ENCODE data around the gene PRPS2. TPM values are rescaled to one million over a fixed set of nuclear protein-coding genes. Genes with fewer than 3 reads are reported as not detected.

The PRPS2 gene
- total and polyA plus RNA-seq, 2 of the 13 experiments (the other 11 are each of a cell fraction or from before 2014, with no cell fraction given) = 10.6 to 24.4 TPM

DNA sequence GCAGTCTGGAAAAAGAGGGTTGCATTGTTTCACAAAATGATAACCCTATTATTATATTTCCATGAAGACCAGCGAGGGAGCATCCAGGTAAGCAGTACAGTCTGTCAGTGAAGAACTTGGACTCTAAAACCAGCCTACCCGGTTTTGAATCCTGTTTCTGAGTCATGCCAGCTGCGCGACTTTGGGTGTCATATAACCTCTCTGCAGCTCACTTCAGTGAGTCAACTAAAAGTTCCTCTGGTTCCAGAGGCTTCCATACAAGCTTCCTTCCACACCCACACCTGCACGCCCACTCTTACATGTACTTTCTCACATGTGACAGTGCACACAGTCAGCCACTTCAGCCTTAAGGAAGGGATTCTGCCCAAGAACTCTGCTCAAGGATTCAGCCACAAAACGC lies 49.8 kb upstream of the PRPS2 start:
- Histone ChIP-seq H3K79me2 (ENCODE audit: insufficient read depth, low read length) (no peaks in the 10 kb centered on the region), H3K4me2 (ENCODE audit: low read depth, low read length) (no peak overlapping the region), H3K4me3 (replicated peaks in 1 of 3; ENCODE audit: insufficient read depth in 1 of 3, low read depth in 2 of 3, low read length in 3 of 3) (no peak overlapping the region), H3K9ac (ENCODE audit: insufficient read depth, low read depth, low read length) (no peak overlapping the region), H2AFZ (ENCODE audit: low read length) (no peak overlapping the region), H3K27me3 (ENCODE audit: control insufficient read depth in 1 of 2, insufficient read depth in 2 of 2, low read length in 2 of 2) (no peaks in the 10 kb centered on the region), H3K36me3 (replicated peaks in 1 of 2; ENCODE audit: control insufficient read depth in 1 of 2, insufficient read depth in 2 of 2, low read length in 2 of 2) (no peaks in the 10 kb centered on the region), H4K20me1 (ENCODE audit: insufficient read depth, low read length) (no peaks in the 10 kb centered on the region), H3K4me1 (ENCODE audit: insufficient read depth, low read length) (no peaks in the 10 kb centered on the region), H3K27ac (ENCODE audit: extremely low read length, insufficient read depth, low read length) (no peak overlapping the region), H3K9me3 (ENCODE audit: low read length) (no peaks in the 10 kb centered on the region)
- no TSS peak for BruUV-seq (replicated peaks)
- DNase-seq (ENCODE audit: low spot score) (no peak), FAIRE-seq (no peak), ATAC-seq (no peak)
- ChIA-PET POLR2A (no interaction called here), CTCF (ENCODE audit: low intra/inter-chr PET ratio, low total read pairs) (no interaction called here)
- intact Hi-C loops (cut with micrococcal nuclease; ENCODE audit: unreplicated experiment) = no loop called here
- no peak for TF ChIP-seq ZSCAN12 (CRISPR knock-in tag; IDR thresholded peaks at IDR 0.05)
- TF ChIP-seq ZNF780A (CRISPR knock-in tag; IDR thresholded peaks at IDR 0.05) = no peak
- no peak for TF ChIP-seq ZNF225 (CRISPR knock-in tag; IDR thresholded peaks at IDR 0.05)
- no peak for TF ChIP-seq ZNF460 (CRISPR knock-in tag; IDR thresholded peaks at IDR 0.05; ENCODE audit: borderline replicate concordance)
- TF ChIP-seq RARG (CRISPR knock-in tag; IDR thresholded peaks at IDR 0.05; ENCODE audit: low read depth) = no peak
- TF ChIP-seq, protein P1, sequence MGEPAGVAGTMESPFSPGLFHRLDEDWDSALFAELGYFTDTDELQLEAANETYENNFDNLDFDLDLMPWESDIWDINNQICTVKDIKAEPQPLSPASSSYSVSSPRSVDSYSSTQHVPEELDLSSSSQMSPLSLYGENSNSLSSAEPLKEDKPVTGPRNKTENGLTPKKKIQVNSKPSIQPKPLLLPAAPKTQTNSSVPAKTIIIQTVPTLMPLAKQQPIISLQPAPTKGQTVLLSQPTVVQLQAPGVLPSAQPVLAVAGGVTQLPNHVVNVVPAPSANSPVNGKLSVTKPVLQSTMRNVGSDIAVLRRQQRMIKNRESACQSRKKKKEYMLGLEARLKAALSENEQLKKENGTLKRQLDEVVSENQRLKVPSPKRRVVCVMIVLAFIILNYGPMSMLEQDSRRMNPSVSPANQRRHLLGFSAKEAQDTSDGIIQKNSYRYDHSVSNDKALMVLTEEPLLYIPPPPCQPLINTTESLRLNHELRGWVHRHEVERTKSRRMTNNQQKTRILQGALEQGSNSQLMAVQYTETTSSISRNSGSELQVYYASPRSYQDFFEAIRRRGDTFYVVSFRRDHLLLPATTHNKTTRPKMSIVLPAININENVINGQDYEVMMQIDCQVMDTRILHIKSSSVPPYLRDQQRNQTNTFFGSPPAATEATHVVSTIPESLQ (CRISPR knock-in tag; conservative IDR thresholded peaks at IDR 0.05) = no peak
- no peak for TF ChIP-seq ZNF382 (CRISPR knock-in tag; IDR thresholded peaks at IDR 0.05; ENCODE audit: borderline replicate concordance)
- TF ChIP-seq ZFP90 (CRISPR knock-in tag; IDR thresholded peaks at IDR 0.05; ENCODE audit: borderline replicate concordance) = no peak
- no peak for TF ChIP-seq ZNF101 (CRISPR knock-in tag; IDR thresholded peaks at IDR 0.05; ENCODE audit: borderline replicate concordance, low read depth)
- no peak for TF ChIP-seq SPEN (CRISPR knock-in tag; IDR thresholded peaks at IDR 0.05; ENCODE audit: low read depth)
- no peak for TF ChIP-seq ZNF790 (CRISPR knock-in tag; IDR thresholded peaks at IDR 0.05; ENCODE audit: borderline replicate concordance)
- no peak for TF ChIP-seq HNRNPK (IDR thresholded peaks at IDR 0.05; ENCODE audit: low read depth, low read length, poor library complexity, severe bottlenecking)
- TF ChIP-seq POLR2A (IDR thresholded peaks at IDR 0.05; ENCODE audit: insufficient read depth in 1 of 2, low read depth in 2 of 2, low read length in 2 of 2) = no peak
- TF ChIP-seq AHDC1 (CRISPR knock-in tag; IDR thresholded peaks at IDR 0.05; ENCODE audit: borderline replicate concordance) = no peak
- TF ChIP-seq SMAD3 (CRISPR knock-in tag; IDR thresholded peaks at IDR 0.05) = no peak
- TF ChIP-seq, protein P2, sequence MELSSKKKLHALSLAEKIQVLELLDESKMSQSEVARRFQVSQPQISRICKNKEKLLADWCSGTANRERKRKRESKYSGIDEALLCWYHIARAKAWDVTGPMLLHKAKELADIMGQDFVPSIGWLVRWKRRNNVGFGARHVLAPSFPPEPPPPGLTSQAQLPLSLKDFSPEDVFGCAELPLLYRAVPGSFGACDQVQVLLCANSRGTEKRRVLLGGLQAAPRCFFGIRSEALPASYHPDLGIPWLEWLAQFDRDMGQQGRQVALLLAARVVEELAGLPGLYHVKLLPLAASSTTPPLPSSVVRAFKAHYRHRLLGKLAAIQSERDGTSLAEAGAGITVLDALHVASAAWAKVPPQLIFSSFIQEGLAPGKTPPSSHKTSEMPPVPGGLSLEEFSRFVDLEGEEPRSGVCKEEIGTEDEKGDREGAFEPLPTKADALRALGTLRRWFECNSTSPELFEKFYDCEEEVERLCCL (CRISPR knock-in tag; IDR thresholded peaks at IDR 0.05; ENCODE audit: borderline replicate concordance) = no peak
- in situ Hi-C loops (cut with HindIII; ENCODE audit: extremely low pct_ligation_motif_present, low pct_unique_long_range_greater_than_20kb) = no loop called here
- WGBS (ENCODE audit: low lambda C conversion rate) = 0% methylated on average over 1 of the region's 6 CpGs

Data from HepG2 (cell line).